ENCODE data around the gene OR10D3. TPM values are rescaled to one million over a fixed set of nuclear protein-coding genes. Genes with fewer than 3 reads are reported as not detected.
A peak's percentile ranks its signal among the peaks of the same experiment; 100 is the strongest.

OR10D3 gene
- total and polyA plus RNA-seq, 5 experiments from 2014 or later = not detected

DNA sequence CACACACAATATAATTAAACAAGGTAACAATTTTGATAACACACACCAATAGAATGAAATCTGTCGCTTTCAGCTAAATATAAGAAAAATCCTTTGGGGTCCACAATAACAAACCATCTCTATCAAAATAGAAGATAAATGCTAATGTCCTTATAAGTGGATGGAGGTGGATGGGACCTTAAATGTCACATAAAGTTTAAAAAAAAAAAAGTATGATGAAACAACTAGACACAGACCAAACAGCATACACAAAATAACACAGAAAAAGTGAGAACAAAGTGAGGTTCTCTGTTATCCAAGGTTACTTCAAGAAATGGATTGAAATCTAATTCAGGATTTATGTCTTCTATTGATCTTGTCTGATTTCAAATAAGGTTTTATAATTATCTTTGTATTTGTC, 10.5 kb upstream of the OR10D3 start:
- no peaks in the 10 kb centered on the region for H3K9me3 Mint-ChIP-seq
- DNase-seq = no peak
- POLR2A ChIA-PET = no interaction called here
- ATAC-seq = no peak
- no peaks in the 10 kb centered on the region for H3K36me3 Mint-ChIP-seq
- H3K4me3 Mint-ChIP-seq = no peak overlapping the region
- no peaks in the 10 kb centered on the region for H3K4me1 Mint-ChIP-seq
- H3K27ac Mint-ChIP-seq = no peak overlapping the region
- peaks cover 2 to 5% (median 4%) of the 10 kb centered on the region in 5 donors for H3K27me3 Mint-ChIP-seq

DNA sequence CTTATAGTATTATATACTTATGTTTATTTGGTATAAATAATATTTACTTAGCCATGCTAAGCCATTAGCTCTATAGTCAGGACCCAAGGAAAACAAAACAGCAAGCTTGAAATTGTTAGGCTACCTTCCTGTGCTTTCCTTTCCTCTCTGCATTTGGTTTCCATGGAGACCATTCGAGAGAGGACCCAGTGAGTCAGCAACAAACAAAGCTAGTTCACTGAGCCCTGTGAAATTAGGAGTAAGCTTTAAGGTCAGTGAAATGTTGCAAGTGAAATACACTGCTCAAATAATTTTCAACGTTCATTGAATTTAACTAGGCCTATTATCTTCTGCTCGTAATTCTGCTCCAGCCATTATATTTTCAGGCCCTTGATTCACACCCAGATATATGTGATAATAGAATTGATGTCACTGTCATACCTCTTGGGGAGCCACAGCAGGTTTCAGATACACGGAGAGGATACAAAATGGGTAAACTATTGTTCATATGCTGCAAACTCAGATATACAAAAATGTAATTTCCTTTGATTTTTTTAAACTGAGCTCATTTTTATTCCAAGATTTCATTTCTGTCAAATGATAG, 9.1 kb upstream of the OR10D3 start:
- DNase-seq = no peak
- Mint-ChIP-seq H3K9me3 (no peaks in the 10 kb centered on the region), H3K4me3 (no peak overlapping the region), H3K4me1 (no peaks in the 10 kb centered on the region), H3K27ac (no peak overlapping the region), H3K27me3 (peaks cover 0 to 4% (median 2%) of the 10 kb centered on the region in 5 donors), H3K36me3 (no peaks in the 10 kb centered on the region)
- POLR2A ChIA-PET = no interaction called here
- no peak for ATAC-seq

DNA sequence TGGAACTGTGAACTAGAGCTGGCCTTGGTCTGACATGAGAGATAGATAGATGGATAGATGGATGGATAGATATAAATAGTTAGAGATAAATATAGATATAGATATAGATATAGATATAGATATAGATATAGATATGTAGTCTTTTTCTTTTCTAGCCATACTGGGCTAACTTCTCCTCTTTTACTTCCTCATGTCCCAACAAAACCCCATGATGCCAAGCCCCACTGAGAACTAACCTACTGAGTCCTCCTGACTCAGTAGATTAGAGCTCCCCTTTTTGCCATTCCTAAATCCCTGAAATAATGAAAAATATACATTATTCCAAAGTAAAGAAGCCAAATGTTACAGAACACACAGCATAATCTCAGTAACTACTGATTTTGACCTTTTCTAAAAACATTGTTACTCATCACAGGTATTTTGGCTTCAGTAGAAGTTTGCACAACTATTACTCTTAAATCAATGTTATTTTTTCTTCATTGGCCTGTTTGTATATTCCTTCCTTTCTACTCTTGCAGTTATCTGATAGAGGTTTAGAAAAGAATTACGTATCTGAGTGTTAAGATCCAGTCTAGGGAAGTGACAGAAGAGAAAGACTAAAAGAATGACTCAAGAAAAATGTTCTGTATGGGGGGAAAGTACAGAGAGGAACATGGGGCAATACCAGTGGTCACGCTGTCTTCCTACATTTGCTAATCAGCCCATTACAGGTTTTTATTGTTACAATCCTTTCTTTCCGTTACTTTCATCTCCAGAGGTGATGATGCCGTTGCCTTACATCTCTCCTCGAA, 6.0 kb upstream of the OR10D3 start:
- no peaks in the 10 kb centered on the region for H3K9me3 Mint-ChIP-seq
- no peak overlapping the region for H3K4me3 Mint-ChIP-seq
- H3K27ac Mint-ChIP-seq = no peak overlapping the region
- POLR2A ChIA-PET = no interaction called here
- H3K36me3 Mint-ChIP-seq = no peaks in the 10 kb centered on the region
- ATAC-seq (no peak), DNase-seq (no peak)
- H3K4me1 Mint-ChIP-seq = no peaks in the 10 kb centered on the region
- H3K27me3 Mint-ChIP-seq = peaks cover 0 to 14% (median 0%) of the 10 kb centered on the region in 5 donors

DNA sequence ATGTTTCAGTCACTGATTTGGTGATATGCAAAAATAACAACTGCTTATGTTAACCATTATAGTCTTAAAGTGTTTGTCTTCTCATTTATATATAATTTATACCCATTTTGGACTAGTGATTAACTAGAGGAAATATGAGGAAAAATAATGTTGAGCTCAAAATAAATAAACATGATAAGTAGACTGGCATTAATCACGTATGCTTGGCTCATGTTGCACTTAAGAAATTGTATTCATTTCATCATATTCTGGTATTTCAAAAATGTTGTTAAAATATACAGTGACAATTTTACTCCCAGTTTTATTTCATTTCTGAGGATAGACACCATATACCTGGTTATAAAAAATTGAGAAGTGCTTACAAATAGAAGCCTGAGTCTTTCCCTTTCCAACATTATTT, 3.8 kb upstream of the OR10D3 start:
- Mint-ChIP-seq H3K4me3 (no peak overlapping the region), H3K36me3 (no peaks in the 10 kb centered on the region), H3K27ac (no peak overlapping the region), H3K27me3 (peaks cover 1 to 20% (median 9%) of the 10 kb centered on the region in 5 donors), H3K9me3 (no peaks in the 10 kb centered on the region), H3K4me1 (no peaks in the 10 kb centered on the region)
- no peak for ATAC-seq
- no peak for DNase-seq
- POLR2A ChIA-PET = no interaction called here

DNA sequence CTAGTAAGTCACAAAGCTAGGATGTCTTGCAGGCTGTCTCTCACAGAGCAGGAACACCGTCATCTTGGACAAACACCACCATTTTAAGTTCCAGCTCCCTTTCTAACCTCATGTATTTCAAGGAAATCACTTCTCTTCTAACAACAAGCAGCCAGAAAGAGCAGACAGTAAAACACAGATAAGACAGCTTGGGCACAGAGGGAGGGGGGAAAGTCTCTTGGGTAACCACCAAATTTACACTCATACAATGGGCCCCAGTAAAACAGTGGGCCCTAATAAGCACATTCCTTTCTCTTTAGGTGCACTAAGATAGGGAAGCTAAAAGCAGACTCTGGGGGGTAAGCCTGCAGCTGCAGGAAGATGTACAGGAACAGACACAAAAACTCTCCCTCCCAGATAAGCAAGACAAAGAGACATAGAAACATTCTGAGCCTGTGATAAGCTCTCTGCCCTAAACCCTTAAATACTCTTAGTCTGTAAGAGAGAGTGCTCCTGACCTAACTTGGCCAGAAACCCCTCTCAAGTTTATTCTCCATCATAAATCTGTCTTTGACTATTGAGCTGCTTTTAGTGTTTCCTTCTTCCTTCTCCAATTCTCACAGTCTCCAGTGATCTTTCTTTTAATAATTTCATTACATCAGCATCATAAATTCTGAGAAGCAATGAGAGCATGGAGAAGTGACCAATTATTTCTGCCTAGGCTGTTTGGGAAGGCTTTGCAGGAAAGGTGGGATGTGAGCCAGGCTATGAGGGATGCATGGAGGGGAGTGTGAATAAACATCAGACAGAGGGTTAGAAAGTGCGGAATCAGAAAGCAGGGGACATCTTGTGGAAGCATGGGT, 7.4 kb downstream of the OR10D3 start:
- Mint-ChIP-seq H3K4me1 (peaks cover 0 to 2% (median 0%) of the 10 kb centered on the region in 4 donors), H3K4me3 (no peak overlapping the region), H3K27ac (no peak overlapping the region), H3K9me3 (no peaks in the 10 kb centered on the region), H3K27me3 (peaks cover 10 to 22% (median 14%) of the 10 kb centered on the region in 5 donors), H3K36me3 (no peaks in the 10 kb centered on the region)
- POLR2A ChIA-PET = no interaction called here
- ATAC-seq (no peak), DNase-seq (no peak)

DNA sequence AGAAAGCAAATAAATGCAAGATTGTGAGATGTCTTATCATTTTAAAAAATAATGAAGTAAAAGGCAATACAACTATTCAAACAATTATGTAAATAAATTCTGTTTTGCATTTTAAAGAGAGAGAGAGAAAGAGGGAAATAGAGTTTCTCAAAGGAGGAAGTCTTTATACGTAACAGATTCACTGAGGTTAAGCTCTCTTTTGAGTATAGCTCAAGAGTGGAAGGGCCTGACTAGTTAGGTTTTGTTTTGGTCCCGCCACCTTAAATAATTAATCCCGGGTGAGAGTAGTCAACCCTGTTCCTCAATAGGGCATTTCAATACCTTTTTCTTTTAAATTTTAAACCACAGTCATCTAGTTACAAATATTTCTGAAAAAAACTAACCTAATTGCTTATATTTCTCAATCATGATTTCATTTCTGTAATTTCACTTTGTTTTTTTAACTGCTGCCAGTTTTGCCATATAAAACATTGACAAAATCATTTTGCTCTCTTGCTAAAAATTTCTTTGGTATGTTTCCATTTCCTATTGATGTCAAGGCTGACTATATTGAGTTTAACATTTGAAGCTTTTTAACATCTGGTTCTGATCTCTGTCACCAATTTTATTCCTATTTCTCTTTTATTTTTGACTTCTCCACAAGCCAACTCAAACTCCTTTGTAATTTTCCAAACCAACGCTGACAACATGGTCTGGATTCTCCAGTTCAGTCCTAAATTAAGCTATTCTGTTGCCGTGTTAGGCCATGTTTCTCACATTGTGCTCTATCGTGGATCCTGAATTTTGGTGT, 10.3 kb downstream of the OR10D3 start:
- no peaks in the 10 kb centered on the region for H3K9me3 Mint-ChIP-seq
- H3K36me3 Mint-ChIP-seq = no peaks in the 10 kb centered on the region
- ATAC-seq (no peak), DNase-seq (no peak)
- H3K27ac Mint-ChIP-seq = no peak overlapping the region
- peaks cover 3 to 15% (median 8%) of the 10 kb centered on the region in 5 donors for H3K27me3 Mint-ChIP-seq
- H3K4me3 Mint-ChIP-seq = no peak overlapping the region
- POLR2A ChIA-PET = no interaction called here
- peaks cover 0 to 2% (median 0%) of the 10 kb centered on the region in 4 donors for H3K4me1 Mint-ChIP-seq

DNA sequence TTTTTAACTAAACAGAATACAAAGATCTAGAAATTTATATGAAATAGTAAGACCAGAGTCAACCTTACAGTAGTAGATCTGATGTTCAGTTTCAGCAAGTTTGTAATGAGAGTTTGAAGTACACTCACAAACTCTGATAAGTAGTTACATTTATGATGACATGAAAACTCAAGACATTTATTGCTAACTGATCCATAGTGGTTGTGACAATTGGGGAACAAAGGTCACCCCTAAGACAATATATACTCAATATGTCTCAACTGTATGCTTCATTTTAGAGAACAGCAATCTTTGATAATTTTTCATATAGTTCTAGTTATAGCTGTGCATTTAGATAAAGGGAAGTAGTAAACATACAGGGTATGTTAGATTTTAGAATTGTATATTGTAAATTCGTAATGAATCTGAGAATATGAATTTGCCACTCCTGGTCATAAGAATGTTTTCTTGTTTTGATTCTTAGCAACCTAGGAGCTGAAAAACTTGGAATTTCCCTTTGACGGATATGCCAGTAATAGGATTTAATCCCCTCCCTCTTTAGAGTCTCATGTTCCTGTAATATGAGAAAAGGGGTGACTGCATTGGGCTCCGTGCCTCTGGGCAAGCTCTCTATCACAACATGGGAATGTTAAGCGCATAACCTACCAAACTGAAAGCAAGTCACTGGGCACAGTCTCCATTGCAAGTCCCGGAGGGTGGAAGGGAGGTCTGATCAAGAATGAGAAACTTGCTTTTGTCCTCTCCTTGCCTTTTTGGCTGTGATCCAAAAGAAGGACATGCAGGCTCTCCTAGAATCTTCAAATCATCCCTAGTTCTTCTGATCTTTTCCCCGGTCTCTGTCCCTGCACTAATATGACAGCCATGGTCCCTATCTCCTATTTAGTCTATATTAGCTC, 11.4 kb downstream of the OR10D3 start:
- POLR2A ChIA-PET = no interaction called here
- no peak for DNase-seq
- ATAC-seq = no peak
- Mint-ChIP-seq H3K4me1 (peaks cover 0 to 2% (median 0%) of the 10 kb centered on the region in 4 donors), H3K9me3 (no peaks in the 10 kb centered on the region), H3K27me3 (peaks cover 5 to 17% (median 10%) of the 10 kb centered on the region in 5 donors), H3K36me3 (no peaks in the 10 kb centered on the region), H3K27ac (no peak overlapping the region), H3K4me3 (no peak overlapping the region)

DNA sequence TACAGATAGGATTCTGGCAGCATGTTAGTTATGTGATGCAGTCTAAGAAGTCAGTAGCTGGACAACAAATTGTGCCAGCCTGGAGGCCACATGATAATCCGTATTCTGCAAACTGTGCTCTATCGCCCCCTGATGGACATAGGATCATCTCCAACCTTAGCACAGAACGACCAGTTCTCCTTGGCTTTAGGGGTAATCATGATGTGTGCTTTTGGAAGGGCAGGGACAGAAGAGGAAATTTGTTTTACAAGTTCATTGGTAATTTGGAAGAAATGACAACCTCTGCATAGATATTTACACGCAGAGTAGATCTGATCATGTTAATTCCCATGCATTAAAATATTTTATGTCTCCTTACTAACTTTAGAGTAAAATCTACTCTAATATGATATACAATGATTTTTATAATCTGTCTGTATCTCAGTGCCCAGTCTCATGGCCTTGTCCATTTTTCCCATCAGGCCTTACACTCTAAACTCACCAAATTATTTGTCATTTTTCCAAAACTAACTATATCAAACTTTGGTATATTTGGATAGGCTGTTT, 12.1 kb downstream of the OR10D3 start:
- peak; percentile 36 to 41 for ATAC-seq

DNA sequence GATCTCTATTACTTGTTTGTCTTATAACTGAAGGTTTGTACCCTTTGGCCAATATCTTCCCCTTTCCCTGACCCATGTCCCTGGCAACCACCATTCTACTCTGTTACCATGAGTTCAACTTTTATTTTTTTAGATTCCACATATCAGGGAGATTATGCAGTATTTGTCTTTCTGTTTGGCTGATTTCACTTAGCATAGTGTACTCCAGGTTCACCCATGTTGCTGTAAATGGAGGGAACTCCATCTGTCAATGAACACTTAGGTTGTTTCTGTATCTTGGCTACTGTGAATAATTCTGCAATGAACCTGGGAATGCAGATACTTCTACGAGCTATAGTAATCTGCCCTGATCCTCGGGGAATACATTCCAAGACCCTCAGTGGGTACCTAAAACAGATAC, 14.9 kb downstream of the OR10D3 start:
- no peak for DNase-seq
- Mint-ChIP-seq H3K27me3 (peaks cover 2 to 12% (median 7%) of the 10 kb centered on the region in 5 donors), H3K36me3 (no peaks in the 10 kb centered on the region), H3K4me3 (no peak overlapping the region), H3K9me3 (no peaks in the 10 kb centered on the region), H3K4me1 (peaks cover 0 to 2% (median 0%) of the 10 kb centered on the region in 4 donors), H3K27ac (no peak overlapping the region)
- POLR2A ChIA-PET = no interaction called here
- no peak for ATAC-seq

More for the DNA sequence above, 12.1 kb downstream of the OR10D3 start:
- H3K9me3 Mint-ChIP-seq = no peaks in the 10 kb centered on the region
- DNase-seq = peak in 5 of 10 donors; percentile 2 to 26 (median 16)
- peaks cover 2 to 17% (median 10%) of the 10 kb centered on the region in 5 donors for H3K27me3 Mint-ChIP-seq
- H3K27ac Mint-ChIP-seq = no peak overlapping the region
- H3K4me1 Mint-ChIP-seq = peaks cover 0 to 2% (median 0%) of the 10 kb centered on the region in 4 donors
- H3K36me3 Mint-ChIP-seq = no peaks in the 10 kb centered on the region
- H3K4me3 Mint-ChIP-seq = no peak overlapping the region
- POLR2A ChIA-PET = no interaction called here

DNA sequence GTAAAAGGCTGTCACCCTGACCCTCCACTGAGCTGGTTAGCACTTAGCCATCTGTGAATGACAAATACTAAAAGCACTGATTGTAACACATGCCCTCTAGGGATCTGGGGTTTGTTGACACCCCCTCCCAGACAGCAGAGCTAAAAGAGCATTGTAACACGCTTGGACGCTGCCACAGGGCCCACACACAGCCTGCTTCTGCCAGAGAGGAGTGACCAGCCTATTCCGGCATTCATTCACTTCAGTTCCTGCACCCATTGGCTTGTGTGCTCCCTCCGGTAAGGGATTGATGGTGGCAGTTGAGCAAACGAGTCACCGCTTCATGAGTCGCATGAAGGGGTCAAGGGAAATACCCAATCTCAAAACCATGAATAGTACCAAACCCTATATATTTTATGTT, 15.8 kb downstream of the OR10D3 start:
- POLR2A ChIA-PET = interaction anchor here (0.6 kb wide), 1 partner anchor 235 kb away, joined by 4 read pairs; no protein-coding TSS in a partner anchor
- ATAC-seq = no peak

DNA sequence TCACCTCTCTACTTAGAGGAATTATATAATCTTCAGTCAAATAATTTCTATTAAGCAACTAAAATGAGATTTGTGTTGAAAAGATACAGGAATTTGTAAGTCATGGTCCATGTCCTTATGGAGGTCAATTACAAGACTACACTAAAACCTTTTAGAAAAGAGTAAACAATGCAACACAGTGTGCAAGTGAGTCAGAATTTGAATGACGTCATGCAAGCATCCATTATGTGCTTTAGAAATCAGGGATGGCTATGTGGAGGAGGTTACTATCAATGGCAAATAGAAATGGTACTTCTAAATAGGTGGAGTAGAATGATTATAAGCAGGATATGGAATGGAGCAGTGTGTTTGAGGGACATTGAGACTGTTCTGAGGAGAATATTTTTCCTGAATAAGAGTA, 16.6 kb downstream of the OR10D3 start:
- ATAC-seq = no peak
- no peak overlapping the region for H3K27ac Mint-ChIP-seq

More for the DNA sequence above, 15.8 kb downstream of the OR10D3 start:
- Mint-ChIP-seq H3K4me3 (no peak overlapping the region), H3K27me3 (peaks cover 2 to 9% (median 4%) of the 10 kb centered on the region in 5 donors), H3K27ac (no peak overlapping the region), H3K36me3 (no peaks in the 10 kb centered on the region), H3K4me1 (no peaks in the 10 kb centered on the region), H3K9me3 (no peaks in the 10 kb centered on the region)
- no peak for DNase-seq

More for the DNA sequence above, 16.6 kb downstream of the OR10D3 start:
- Mint-ChIP-seq H3K27me3 (peaks cover 0 to 8% (median 4%) of the 10 kb centered on the region in 5 donors), H3K4me3 (no peak overlapping the region), H3K4me1 (no peaks in the 10 kb centered on the region), H3K36me3 (no peaks in the 10 kb centered on the region), H3K9me3 (no peaks in the 10 kb centered on the region)
- no peak for DNase-seq
- POLR2A ChIA-PET = interaction anchor here (0.6 kb wide), 1 partner anchor 234 kb away, joined by 4 read pairs; no protein-coding TSS in a partner anchor

All from naive thymus-derived CD8-positive, alpha-beta T cell (primary cell).